HepG2 (cell line): ENCODE measurements around the gene RNASE4. TPM values are rescaled to one million over a fixed set of nuclear protein-coding genes. Genes with fewer than 3 reads are reported as not detected.
A peak's percentile ranks its signal among the peaks of the same experiment; 100 is the strongest.

Experiments used
- JDP2 ChIP-seq: sonication (generic); formaldehyde crosslinking; IDR thresholded peaks from 2 replicates; pipeline ENCODE4 v1.8.1; 2022; ENCODE audit warnings: missing genetic modification reagents, borderline replicate concordance
- KDM6A ChIP-seq: IDR thresholded peaks from 2 replicates; pipeline ENCODE4 v1.6.1; 2016; ENCODE audit warnings: low read depth
- MEIS2 ChIP-seq: sonication (generic); formaldehyde crosslinking; IDR thresholded peaks from 2 replicates; pipeline ENCODE4 v1.9.0; 2021; ENCODE audit warnings: mild to moderate bottlenecking, missing genetic modification reagents
- PCBP1 ChIP-seq: fragments of 200-400 bp; formaldehyde crosslinking; IDR thresholded peaks from 2 replicates; pipeline ENCODE4 v1.6.1; 2017; ENCODE audit warnings: mild to moderate bottlenecking, low read depth, low read length, borderline replicate concordance
- SCMH1 ChIP-seq: sonication (generic); formaldehyde crosslinking; IDR thresholded peaks from 2 replicates; pipeline ENCODE4 v1.9.0; 2021; ENCODE audit warnings: missing genetic modification reagents, mild to moderate bottlenecking, borderline replicate concordance
- SPEN ChIP-seq: sonication (generic); formaldehyde crosslinking; IDR thresholded peaks from 2 replicates; pipeline ENCODE4 v1.5.1; 2020; ENCODE audit warnings: low read depth, mild to moderate bottlenecking, missing genetic modification reagents
- TGIF2 ChIP-seq: IDR thresholded peaks from 2 replicates; pipeline ENCODE4 v1.6.1; 2016; ENCODE audit warnings: control low read depth, missing compliant biosample characterization
- ZBTB42 ChIP-seq: sonication (generic); formaldehyde crosslinking; IDR thresholded peaks from 2 replicates; pipeline ENCODE4 v1.5.0; 2020; ENCODE audit warnings: mild to moderate bottlenecking, missing genetic modification reagents
- ZMAT3 ChIP-seq: sonication (generic); formaldehyde crosslinking; conservative IDR thresholded peaks from 2 replicates; pipeline ENCODE4 v1.7.0; 2021; ENCODE audit warnings: missing genetic modification reagents
- ZNF546 ChIP-seq: sonication (generic); formaldehyde crosslinking; conservative IDR thresholded peaks from 2 replicates; pipeline ENCODE4 v1.8.1; 2023; ENCODE audit warnings: mild to moderate bottlenecking, missing genetic modification reagents
- ZNF781 ChIP-seq: sonication (generic); formaldehyde crosslinking; IDR thresholded peaks from 2 replicates; pipeline ENCODE4 v1.5.1; 2020; ENCODE audit warnings: borderline replicate concordance, mild to moderate bottlenecking, missing genetic modification reagents; ENCODE audit errors: not compliant biosample characterization
- polyA plus RNA-seq, 8 experiments: library from polyadenylated mRNA; depleted of rRNA in 3 of 8; stranded (reverse) in 7 of 8; unstranded in 1 of 8; fragments of >200 nt; fragmentation: Illumina TruSeq in 4 of 8; extraction: Trizol in 4 of 8; gene quantifications; 2 replicates each; pipeline versions ENCODE4 v1.2.1 to v1.2.3, GENCODE V29; 2011 to 2016; ENCODE audit warnings: low read depth in 4 of 8, missing spikeins in 1 of 8, mixed read lengths in 1 of 8; ENCODE audit not compliant: insufficient read depth in 1 of 8
- total RNA-seq, 5 experiments: library from RNA; depleted of rRNA; stranded (reverse); fragments of >200 nt; fragmentation: Illumina TruSeq; extraction: Trizol; gene quantifications; 2 replicates each; pipeline ENCODE4 v1.2.3, GENCODE V29; 2016; ENCODE audit warnings: low read depth in 1 of 5
- TF ChIP-seq, protein P1 (sequence below): sonication (generic); formaldehyde crosslinking; IDR thresholded peaks from 2 replicates; pipeline ENCODE4 v1.9.0; 2021; ENCODE audit warnings: missing genetic modification reagents, borderline replicate concordance
- TF ChIP-seq, protein P2 (sequence below): sonication (generic); formaldehyde crosslinking; IDR thresholded peaks from 2 replicates; pipeline ENCODE4 v1.9.0; 2021; ENCODE audit warnings: missing genetic modification reagents, borderline replicate concordance
- TF ChIP-seq, protein P3 (sequence below), 2 experiments: sonication (generic) in 1 of 2; formaldehyde crosslinking in 1 of 2; IDR thresholded peaks; 2 replicates each; pipeline versions ENCODE4 v1.4.0 to v1.6.1; 2018 to 2020; ENCODE audit warnings: missing genetic modification reagents in 2 of 2, borderline replicate concordance in 1 of 2, low read depth in 1 of 2, mild to moderate bottlenecking in 1 of 2, missing biosample characterization in 1 of 2
- TF ChIP-seq, protein P4 (sequence below): sonication (generic); formaldehyde crosslinking; IDR thresholded peaks from 2 replicates; pipeline ENCODE4 v1.4.0; 2020; ENCODE audit warnings: missing genetic modification reagents, borderline replicate concordance
- TF ChIP-seq, protein P5 (sequence below): sonication (generic); formaldehyde crosslinking; IDR thresholded peaks from 2 replicates; pipeline ENCODE4 v1.5.1; 2020; ENCODE audit warnings: missing genetic modification reagents, mild to moderate bottlenecking, borderline replicate concordance

The RNASE4 gene
- total and polyA plus RNA-seq, 2 of the 13 experiments (the other 11 are each of a cell fraction or from before 2014, with no cell fraction given), result 109 to 983 TPM

DNA sequence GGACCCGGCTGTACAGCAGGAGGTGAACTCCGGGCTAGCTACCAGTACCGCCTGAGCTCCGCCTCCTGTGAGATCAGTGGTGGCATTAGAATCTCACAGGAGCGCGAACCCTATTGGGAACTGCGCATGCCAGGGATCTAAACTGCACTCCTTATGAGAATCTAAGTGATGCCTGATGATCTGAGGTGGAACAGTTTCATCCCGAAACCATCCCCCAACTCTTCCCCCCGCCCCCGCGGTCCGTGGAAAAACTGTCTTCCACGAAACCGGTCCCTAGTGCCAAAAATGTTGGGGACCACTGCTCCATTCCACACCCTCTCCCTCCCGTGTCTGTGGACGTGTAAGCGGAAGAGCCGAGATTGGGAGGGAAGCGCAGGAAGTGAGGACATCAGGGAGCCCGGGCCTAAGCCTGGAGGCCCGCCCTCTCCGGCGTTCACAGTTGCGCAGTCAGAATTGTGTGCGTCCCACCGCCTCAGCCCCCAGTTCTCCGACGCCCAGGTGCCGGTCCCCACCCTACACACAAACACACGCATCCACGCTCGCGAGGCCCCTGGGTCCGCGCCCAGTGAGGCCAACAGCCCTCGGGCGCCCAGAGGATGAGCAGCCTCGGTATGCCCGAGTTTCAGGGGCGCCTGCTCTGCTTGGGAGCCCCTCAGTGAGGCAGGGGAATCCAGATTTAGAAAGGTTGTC is 1.8 kb upstream of the RNASE4 start (continued):
- TF ChIP-seq, protein P1, sequence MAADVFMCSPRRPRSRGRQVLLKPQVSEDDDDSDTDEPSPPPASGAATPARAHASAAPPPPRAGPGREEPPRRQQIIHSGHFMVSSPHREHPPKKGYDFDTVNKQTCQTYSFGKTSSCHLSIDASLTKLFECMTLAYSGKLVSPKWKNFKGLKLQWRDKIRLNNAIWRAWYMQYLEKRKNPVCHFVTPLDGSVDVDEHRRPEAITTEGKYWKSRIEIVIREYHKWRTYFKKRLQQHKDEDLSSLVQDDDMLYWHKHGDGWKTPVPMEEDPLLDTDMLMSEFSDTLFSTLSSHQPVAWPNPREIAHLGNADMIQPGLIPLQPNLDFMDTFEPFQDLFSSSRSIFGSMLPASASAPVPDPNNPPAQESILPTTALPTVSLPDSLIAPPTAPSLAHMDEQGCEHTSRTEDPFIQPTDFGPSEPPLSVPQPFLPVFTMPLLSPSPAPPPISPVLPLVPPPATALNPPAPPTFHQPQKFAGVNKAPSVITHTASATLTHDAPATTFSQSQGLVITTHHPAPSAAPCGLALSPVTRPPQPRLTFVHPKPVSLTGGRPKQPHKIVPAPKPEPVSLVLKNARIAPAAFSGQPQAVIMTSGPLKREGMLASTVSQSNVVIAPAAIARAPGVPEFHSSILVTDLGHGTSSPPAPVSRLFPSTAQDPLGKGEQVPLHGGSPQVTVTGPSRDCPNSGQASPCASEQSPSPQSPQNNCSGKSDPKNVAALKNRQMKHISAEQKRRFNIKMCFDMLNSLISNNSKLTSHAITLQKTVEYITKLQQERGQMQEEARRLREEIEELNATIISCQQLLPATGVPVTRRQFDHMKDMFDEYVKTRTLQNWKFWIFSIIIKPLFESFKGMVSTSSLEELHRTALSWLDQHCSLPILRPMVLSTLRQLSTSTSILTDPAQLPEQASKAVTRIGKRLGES (CRISPR knock-in tag), result no peak
- no peak for TF ChIP-seq MEIS2 (CRISPR knock-in tag)
- peak; percentile 93 for TF ChIP-seq ZNF546 (CRISPR knock-in tag)
- TF ChIP-seq ZNF781 (CRISPR knock-in tag), result peak; percentile 14
- TF ChIP-seq, protein P2, sequence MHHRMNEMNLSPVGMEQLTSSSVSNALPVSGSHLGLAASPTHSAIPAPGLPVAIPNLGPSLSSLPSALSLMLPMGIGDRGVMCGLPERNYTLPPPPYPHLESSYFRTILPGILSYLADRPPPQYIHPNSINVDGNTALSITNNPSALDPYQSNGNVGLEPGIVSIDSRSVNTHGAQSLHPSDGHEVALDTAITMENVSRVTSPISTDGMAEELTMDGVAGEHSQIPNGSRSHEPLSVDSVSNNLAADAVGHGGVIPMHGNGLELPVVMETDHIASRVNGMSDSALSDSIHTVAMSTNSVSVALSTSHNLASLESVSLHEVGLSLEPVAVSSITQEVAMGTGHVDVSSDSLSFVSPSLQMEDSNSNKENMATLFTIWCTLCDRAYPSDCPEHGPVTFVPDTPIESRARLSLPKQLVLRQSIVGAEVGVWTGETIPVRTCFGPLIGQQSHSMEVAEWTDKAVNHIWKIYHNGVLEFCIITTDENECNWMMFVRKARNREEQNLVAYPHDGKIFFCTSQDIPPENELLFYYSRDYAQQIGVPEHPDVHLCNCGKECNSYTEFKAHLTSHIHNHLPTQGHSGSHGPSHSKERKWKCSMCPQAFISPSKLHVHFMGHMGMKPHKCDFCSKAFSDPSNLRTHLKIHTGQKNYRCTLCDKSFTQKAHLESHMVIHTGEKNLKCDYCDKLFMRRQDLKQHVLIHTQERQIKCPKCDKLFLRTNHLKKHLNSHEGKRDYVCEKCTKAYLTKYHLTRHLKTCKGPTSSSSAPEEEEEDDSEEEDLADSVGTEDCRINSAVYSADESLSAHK (CRISPR knock-in tag), result no peak; the same call in 1 of the 2 replicates
- TF ChIP-seq SCMH1, result no peak
- peak; percentile 37 for TF ChIP-seq TGIF2 (CRISPR knock-in tag)
- no peak for TF ChIP-seq KDM6A (CRISPR knock-in tag)
- peak; percentile 71 for TF ChIP-seq ZMAT3 (CRISPR knock-in tag)
- TF ChIP-seq JDP2 (CRISPR knock-in tag), result peak; percentile 38; the same call in 1 of the 2 replicates
- peak; percentile 69; the same call in 1 of the 2 replicates for TF ChIP-seq ZBTB42 (CRISPR knock-in tag)
- TF ChIP-seq, protein P3, sequence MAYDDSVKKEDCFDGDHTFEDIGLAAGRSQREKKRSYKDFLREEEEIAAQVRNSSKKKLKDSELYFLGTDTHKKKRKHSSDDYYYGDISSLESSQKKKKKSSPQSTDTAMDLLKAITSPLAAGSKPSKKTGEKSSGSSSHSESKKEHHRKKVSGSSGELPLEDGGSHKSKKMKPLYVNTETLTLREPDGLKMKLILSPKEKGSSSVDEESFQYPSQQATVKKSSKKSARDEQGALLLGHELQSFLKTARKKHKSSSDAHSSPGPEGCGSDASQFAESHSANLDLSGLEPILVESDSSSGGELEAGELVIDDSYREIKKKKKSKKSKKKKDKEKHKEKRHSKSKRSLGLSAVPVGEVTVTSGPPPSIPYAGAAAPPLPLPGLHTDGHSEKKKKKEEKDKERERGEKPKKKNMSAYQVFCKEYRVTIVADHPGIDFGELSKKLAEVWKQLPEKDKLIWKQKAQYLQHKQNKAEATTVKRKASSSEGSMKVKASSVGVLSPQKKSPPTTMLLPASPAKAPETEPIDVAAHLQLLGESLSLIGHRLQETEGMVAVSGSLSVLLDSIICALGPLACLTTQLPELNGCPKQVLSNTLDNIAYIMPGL (CRISPR knock-in tag; IDR thresholded peaks at IDR 0.05; ENCODE audit: borderline replicate concordance in 1 of 2, low read depth in 1 of 2), result peak in 1 of 2 experiments; percentile 97; a peak in 3 of 4 replicates
- TF ChIP-seq, protein P4, sequence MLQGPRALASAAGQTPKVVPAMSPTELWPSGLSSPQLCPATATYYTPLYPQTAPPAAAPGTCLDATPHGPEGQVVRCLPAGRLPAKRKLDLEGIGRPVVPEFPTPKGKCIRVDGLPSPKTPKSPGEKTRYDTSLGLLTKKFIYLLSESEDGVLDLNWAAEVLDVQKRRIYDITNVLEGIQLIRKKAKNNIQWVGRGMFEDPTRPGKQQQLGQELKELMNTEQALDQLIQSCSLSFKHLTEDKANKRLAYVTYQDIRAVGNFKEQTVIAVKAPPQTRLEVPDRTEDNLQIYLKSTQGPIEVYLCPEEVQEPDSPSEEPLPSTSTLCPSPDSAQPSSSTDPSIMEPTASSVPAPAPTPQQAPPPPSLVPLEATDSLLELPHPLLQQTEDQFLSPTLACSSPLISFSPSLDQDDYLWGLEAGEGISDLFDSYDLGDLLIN (CRISPR knock-in tag), result peak; percentile 65; the same call in 1 of the 2 replicates
- peak; percentile 87 for TF ChIP-seq SPEN (CRISPR knock-in tag)
- TF ChIP-seq, protein P5, sequence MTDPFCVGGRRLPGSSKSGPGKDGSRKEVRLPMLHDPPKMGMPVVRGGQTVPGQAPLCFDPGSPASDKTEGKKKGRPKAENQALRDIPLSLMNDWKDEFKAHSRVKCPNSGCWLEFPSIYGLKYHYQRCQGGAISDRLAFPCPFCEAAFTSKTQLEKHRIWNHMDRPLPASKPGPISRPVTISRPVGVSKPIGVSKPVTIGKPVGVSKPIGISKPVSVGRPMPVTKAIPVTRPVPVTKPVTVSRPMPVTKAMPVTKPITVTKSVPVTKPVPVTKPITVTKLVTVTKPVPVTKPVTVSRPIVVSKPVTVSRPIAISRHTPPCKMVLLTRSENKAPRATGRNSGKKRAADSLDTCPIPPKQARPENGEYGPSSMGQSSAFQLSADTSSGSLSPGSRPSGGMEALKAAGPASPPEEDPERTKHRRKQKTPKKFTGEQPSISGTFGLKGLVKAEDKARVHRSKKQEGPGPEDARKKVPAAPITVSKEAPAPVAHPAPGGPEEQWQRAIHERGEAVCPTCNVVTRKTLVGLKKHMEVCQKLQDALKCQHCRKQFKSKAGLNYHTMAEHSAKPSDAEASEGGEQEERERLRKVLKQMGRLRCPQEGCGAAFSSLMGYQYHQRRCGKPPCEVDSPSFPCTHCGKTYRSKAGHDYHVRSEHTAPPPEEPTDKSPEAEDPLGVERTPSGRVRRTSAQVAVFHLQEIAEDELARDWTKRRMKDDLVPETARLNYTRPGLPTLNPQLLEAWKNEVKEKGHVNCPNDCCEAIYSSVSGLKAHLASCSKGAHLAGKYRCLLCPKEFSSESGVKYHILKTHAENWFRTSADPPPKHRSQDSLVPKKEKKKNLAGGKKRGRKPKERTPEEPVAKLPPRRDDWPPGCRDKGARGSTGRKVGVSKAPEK (CRISPR knock-in tag), result no peak; the same call in 1 of the 2 replicates
- TF ChIP-seq PCBP1, result 0 out of 2 replicates have a peak, but pooled peaks have one; percentile 42
